Transverse colon (tissue), 4 donors: ENCODE results near the gene CLMN. TPM values are rescaled to one million over a fixed set of nuclear protein-coding genes. Genes with fewer than 3 reads are reported as not detected.
A peak's percentile ranks its signal among the peaks of the same experiment; 100 is the strongest.

Experiments used
- DNase-seq: peaks from one replicate; pipeline ENCODE4 v3.0.0-alpha.2; 2019
- H3K27ac ChIP-seq, 4 donors: fragments of 200-600 bp; sonication (generic); 2 replicates each; pipeline ENCODE4 v1.5.1; 2016 to 2018; ENCODE audit warnings: inconsistent platforms in 4 of 4
- H3K27me3 ChIP-seq: fragments of 200-600 bp; sonication (generic); 2 replicates; pipeline ENCODE4 v1.5.1; 2017; ENCODE audit warnings: inconsistent platforms
- H3K36me3 ChIP-seq, 4 donors: fragments of 200-600 bp; sonication (generic); 2 replicates each; pipeline ENCODE4 v1.5.1; 2017 to 2019; ENCODE audit warnings: inconsistent platforms in 4 of 4
- H3K4me1 ChIP-seq, 4 donors: fragments of 200-600 bp; sonication (generic); 2 replicates each; pipeline ENCODE4 v1.5.1; 2017 to 2020; ENCODE audit warnings: inconsistent platforms in 4 of 4
- H3K4me3 ChIP-seq, 4 donors: fragments of 200-600 bp; sonication (generic); 1 replicate in 1 of 4; 2 replicates in 3 of 4; pipeline versions ENCODE4 v1.5.1 to v1.6.1; 2017 to 2019; ENCODE audit warnings: inconsistent platforms in 4 of 4
- H3K9me3 ChIP-seq, 2 donors: fragments of 200-600 bp; sonication (generic); 2 replicates each; pipeline ENCODE4 v1.5.1; 2017 to 2019; ENCODE audit warnings: inconsistent platforms in 2 of 2
- EP300 ChIP-seq: sonication (generic); formaldehyde crosslinking; IDR thresholded peaks from one replicate; pipeline ENCODE4 v1.6.1; 2017; ENCODE audit warnings: antibody characterized with exemption, low read depth
- POLR2A ChIP-seq: fragments of 450-650 bp; IDR thresholded peaks from one replicate; pipeline ENCODE4 v1.6.1; 2016; ENCODE audit warnings: antibody characterized with exemption, mild to moderate bottlenecking, moderate library complexity
- POLR2AphosphoS5 ChIP-seq, 3 donors: sonication (generic); formaldehyde crosslinking; IDR thresholded peaks; one replicate each; pipeline ENCODE4 v1.6.1; 2016; ENCODE audit warnings: antibody characterized with exemption in 3 of 3
- WGBS, 2 donors: methylation state at CpG; one replicate each; pipeline ENCODE4 v1.1.5; 2018; ENCODE audit warnings: low coverage in 1 of 2; 5-methylcytosine and 5-hydroxymethylcytosine counted together
- in situ Hi-C, 4 donors: fragments of 200-750 bp; cut with MboI; loops; one replicate each; pipeline versions ENCODE4 v1.15.0 to v1.15.1; 2017; ENCODE audit warnings: low sequenced_read_pairs in 3 of 4, low pct_ligation_motif_present in 1 of 4, low pct_unique_long_range_greater_than_20kb in 1 of 4
- intact Hi-C: fragments of 100-400 bp; cut with DNase I; formaldehyde crosslinking; loops from one replicate; pipeline ENCODE4 v1.15.1; 2023; ENCODE audit warnings: low total_unique reads
- total RNA-seq, 4 donors: library from RNA; depleted of rRNA; stranded (reverse); fragments of >200 nt; gene quantifications; one replicate each; pipeline ENCODE4 v1.1.0, GENCODE V29; 2016
- TF ChIP-seq, protein P1 (sequence below), 5 experiments: fragments of 200-600 bp in 3 of 5; fragments of 450-650 bp in 2 of 5; sonication (generic) in 3 of 5; IDR thresholded peaks; 1 replicate in 2 of 5; 2 replicates in 3 of 5; pipeline ENCODE4 v1.5.1; 2016 to 2017; ENCODE audit warnings: antibody characterized with exemption in 5 of 5, inconsistent platforms in 3 of 5, mild to moderate bottlenecking in 2 of 5, moderate library complexity in 1 of 5

CLMN gene
- total RNA-seq, 4 donors from 2014 or later, result 71.1 to 118 (median 90.1) TPM

DNA sequence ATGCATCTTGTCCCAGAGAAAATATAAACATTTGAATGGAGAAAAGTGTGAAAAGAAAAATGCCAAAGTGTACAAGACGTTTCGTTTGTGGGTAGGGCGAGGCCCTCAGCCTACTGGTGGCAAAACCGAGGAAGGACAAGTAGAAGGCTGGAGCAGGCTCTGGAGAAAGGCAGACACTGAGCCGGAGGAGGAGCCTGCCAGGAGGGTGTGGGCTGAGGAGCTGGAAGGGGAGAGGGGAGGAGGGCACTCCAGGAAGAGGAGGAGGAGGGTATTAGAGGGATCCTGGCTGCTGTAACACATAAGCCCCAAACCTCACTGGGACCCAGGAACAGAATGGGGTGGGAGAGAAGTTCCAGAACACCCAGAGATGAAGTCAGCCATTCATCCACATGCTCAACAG lies 47.7 kb downstream of the CLMN start:
- in situ Hi-C loops, result no loop called here
- TF ChIP-seq POLR2A, result no peak
- no peak for TF ChIP-seq EP300
- TF ChIP-seq, protein P1, sequence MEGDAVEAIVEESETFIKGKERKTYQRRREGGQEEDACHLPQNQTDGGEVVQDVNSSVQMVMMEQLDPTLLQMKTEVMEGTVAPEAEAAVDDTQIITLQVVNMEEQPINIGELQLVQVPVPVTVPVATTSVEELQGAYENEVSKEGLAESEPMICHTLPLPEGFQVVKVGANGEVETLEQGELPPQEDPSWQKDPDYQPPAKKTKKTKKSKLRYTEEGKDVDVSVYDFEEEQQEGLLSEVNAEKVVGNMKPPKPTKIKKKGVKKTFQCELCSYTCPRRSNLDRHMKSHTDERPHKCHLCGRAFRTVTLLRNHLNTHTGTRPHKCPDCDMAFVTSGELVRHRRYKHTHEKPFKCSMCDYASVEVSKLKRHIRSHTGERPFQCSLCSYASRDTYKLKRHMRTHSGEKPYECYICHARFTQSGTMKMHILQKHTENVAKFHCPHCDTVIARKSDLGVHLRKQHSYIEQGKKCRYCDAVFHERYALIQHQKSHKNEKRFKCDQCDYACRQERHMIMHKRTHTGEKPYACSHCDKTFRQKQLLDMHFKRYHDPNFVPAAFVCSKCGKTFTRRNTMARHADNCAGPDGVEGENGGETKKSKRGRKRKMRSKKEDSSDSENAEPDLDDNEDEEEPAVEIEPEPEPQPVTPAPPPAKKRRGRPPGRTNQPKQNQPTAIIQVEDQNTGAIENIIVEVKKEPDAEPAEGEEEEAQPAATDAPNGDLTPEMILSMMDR (IDR thresholded peaks at IDR 0.05), result no peak
- no peak for TF ChIP-seq POLR2AphosphoS5 (IDR thresholded peaks at IDR 0.05)
- intact Hi-C loops, result no loop called here
- Histone ChIP-seq H3K27ac (peak overlapping the region; percentile 74 to 84 (median 80)), H3K9me3 (no peaks in the 10 kb centered on the region), H3K36me3 (no peaks in the 10 kb centered on the region), H3K4me1 (peaks cover 0 to 35% (median 27%) of the 10 kb centered on the region in 4 donors), H3K4me3 (no peak overlapping the region), H3K27me3 (no peaks in the 10 kb centered on the region)
- 80 to 89% methylated on average over 1 to 5 of the region's 5 CpGs for WGBS, 2 donors
- DNase-seq, result no peak

DNA sequence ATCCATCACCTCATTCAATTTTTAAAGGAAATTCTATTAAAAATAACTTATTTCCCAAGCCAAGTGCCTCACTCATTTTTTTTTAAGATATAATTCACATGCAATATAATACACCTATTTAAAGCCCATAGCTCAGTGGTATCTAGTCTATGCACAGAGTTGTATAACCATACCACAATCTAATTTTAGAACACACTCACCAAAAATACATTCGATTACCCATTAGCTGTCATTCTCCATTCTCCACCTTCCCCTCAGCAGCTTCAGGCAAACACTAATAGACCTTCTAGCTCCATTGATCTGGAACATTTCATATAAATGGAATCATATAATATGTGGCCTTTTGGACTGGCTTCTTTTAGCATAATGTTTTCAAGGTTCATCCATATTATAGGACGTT lies 49.5 kb downstream of the CLMN start:
- intact Hi-C loops (no loop called here), in situ Hi-C loops (no loop called here)
- WGBS, 2 donors, result 46 to 69% methylated on average over 2 of the region's 2 CpGs
- H3K9me3 ChIP-seq, result no peaks in the 10 kb centered on the region
- DNase-seq, result no peak
- TF ChIP-seq, protein P1 (IDR thresholded peaks at IDR 0.05), result no peak
- TF ChIP-seq EP300 (no peak), POLR2A (no peak), POLR2AphosphoS5 (IDR thresholded peaks at IDR 0.05) (no peak)
- no peak overlapping the region for H3K4me3 ChIP-seq
- peaks cover 2 to 51% (median 29%) of the 10 kb centered on the region in 4 donors for H3K4me1 ChIP-seq
- H3K27ac ChIP-seq, result no peak overlapping the region
- H3K27me3 ChIP-seq, result no peaks in the 10 kb centered on the region
- H3K36me3 ChIP-seq, result no peaks in the 10 kb centered on the region

DNA sequence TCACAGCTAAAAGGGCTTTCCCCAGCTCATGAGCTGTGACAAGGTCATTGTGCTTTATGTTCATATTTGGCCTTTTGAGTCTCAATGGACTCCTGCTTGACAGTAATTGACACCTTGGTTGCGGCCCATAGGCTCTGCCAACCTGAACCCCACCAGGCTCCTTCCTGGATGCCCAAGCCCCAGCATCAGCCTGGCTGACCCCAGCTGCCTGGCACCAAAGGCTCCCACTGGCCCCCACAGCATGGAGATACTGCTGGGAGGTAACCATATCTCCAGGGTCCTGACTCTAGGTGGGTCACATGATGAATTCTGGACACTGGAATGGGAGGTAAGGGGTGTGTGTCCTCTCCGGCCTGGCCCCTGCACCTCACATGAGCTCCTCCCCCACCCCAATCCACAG lies 50.2 kb downstream of the CLMN start:
- H3K36me3 ChIP-seq, result no peaks in the 10 kb centered on the region
- WGBS, 2 donors, result 90% methylated on average over 2 of the region's 2 CpGs; no CpG with 5 or more reads in 1 of the 2 donors
- no peak for TF ChIP-seq POLR2AphosphoS5 (IDR thresholded peaks at IDR 0.05)
- no peak for TF ChIP-seq EP300
- no peak for TF ChIP-seq POLR2A
- TF ChIP-seq, protein P1 (IDR thresholded peaks at IDR 0.05), result no peak
- in situ Hi-C loops, result no loop called here
- H3K27me3 ChIP-seq, result no peaks in the 10 kb centered on the region
- no peak overlapping the region for H3K4me3 ChIP-seq
- no peak overlapping the region for H3K27ac ChIP-seq
- intact Hi-C loops, result no loop called here
- peaks cover 9 to 51% (median 28%) of the 10 kb centered on the region in 4 donors for H3K4me1 ChIP-seq
- H3K9me3 ChIP-seq, result no peaks in the 10 kb centered on the region
- DNase-seq, result no peak

DNA sequence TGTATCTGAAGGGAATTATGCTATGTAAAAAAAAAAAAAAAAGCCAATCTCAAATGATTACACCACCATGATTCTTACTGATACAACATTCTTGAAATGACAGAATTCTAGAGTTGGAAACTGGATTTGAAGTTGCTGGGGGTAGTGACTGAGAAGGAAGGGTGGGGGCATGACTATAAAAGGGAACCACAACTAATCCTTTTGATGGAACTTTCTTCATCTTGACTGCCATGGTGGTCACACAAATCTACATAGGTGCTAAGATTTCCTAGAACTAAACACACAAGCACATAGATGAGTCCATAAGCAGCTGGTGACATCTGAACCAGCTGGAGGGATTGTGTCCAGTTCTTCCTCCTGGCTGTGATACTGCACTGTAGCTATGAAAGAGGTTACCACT lies 51.4 kb downstream of the CLMN start:
- Histone ChIP-seq H3K27me3 (no peaks in the 10 kb centered on the region), H3K27ac (no peak overlapping the region), H3K9me3 (no peaks in the 10 kb centered on the region), H3K36me3 (no peaks in the 10 kb centered on the region), H3K4me1 (peaks cover 11 to 47% (median 22%) of the 10 kb centered on the region in 4 donors), H3K4me3 (no peak overlapping the region)
- in situ Hi-C loops, result no loop called here
- intact Hi-C loops, result no loop called here
- DNase-seq, result no peak
- TF ChIP-seq, protein P1 (IDR thresholded peaks at IDR 0.05), result no peak
- no peak for TF ChIP-seq POLR2AphosphoS5 (IDR thresholded peaks at IDR 0.05)
- no peak for TF ChIP-seq EP300
- TF ChIP-seq POLR2A, result no peak
